Fibroblast of pulmonary artery (primary cell): ENCODE measurements around the gene CIITA.

Source experiments
- DNase-seq: peaks from one replicate; pipeline ENCODE4 v3.0.0-alpha.2; 2010; ENCODE audit warnings: low read depth
- H3K4me3 ChIP-seq: replicated peaks from 2 replicates; pipeline ENCODE4 v1.5.1; 2011; ENCODE audit warnings: low read depth, mild to moderate bottlenecking, control low read depth, low read length, moderate library complexity
- TF ChIP-seq, protein P1 (sequence below): IDR thresholded peaks from 2 replicates; pipeline ENCODE4 v1.5.1; 2011; ENCODE audit warnings: mild to moderate bottlenecking, control low read depth, low read length, inconsistent platforms; ENCODE audit errors: missing control alignments

Gene CIITA

DNA sequence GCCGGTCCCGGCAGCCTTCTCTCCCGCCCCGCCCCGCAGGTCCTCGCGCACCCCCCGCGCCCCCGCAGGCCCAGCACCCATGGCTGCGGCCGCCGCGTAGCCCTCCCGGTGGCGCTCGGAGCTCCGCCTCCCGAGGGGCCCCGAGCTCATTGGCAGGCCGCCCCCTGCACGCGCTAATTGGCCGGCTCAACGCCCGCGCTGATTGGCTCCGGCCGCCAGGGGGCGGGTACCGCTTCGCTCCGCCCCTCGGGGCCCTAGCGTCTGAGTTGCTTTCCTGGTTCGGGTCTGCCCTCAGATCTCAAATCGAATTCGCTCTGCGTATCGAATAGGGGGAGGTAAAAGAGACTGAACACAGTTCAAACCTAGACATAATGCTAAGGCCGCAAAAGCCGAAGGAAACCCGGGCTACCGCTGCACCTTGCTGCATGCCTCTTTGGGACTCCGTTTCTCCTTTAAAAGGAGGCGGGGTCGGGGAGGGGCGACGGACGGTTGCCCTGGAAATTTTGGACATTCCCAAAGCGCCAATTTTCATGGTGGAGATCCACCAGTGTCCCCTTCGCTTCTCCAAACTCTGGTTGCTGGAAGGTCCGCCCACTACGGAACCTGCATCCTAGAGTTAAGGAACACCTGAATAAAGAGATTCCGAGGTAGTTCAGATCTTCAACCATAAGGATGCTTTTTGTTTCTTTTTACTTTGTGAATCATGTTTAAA, 65.5 kb downstream of the CIITA start, which contains the start of gene DEXI:
TSS of gene DEXI (minus strand) at position 117 of the 712 bp plus-strand sequence. CDS start 463 bp downstream, outside the sequence.
- TF ChIP-seq, protein P1, sequence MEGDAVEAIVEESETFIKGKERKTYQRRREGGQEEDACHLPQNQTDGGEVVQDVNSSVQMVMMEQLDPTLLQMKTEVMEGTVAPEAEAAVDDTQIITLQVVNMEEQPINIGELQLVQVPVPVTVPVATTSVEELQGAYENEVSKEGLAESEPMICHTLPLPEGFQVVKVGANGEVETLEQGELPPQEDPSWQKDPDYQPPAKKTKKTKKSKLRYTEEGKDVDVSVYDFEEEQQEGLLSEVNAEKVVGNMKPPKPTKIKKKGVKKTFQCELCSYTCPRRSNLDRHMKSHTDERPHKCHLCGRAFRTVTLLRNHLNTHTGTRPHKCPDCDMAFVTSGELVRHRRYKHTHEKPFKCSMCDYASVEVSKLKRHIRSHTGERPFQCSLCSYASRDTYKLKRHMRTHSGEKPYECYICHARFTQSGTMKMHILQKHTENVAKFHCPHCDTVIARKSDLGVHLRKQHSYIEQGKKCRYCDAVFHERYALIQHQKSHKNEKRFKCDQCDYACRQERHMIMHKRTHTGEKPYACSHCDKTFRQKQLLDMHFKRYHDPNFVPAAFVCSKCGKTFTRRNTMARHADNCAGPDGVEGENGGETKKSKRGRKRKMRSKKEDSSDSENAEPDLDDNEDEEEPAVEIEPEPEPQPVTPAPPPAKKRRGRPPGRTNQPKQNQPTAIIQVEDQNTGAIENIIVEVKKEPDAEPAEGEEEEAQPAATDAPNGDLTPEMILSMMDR: no peak
- H3K4me3 ChIP-seq: peak within 1 kb of the TSS; percentile 74
- DNase-seq: peak; percentile 88

DNA sequence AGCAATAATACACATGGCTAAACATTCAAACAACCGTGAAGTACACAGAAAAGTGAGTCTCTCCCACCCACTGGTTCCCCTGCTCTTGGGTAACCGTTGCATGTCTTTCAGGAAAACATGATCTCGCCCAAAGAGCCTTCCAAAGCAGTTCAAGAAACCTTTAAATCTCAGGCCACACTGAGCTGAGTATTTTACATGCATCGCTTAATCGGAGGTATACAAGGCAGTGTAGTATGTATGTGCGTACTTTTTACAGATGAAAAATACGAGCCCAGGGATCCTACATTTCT, 66.0 kb downstream of the CIITA start:
- TF ChIP-seq, protein P1: no peak
- DNase-seq: no peak
- peak overlapping the region; percentile 52 for H3K4me3 ChIP-seq

DNA sequence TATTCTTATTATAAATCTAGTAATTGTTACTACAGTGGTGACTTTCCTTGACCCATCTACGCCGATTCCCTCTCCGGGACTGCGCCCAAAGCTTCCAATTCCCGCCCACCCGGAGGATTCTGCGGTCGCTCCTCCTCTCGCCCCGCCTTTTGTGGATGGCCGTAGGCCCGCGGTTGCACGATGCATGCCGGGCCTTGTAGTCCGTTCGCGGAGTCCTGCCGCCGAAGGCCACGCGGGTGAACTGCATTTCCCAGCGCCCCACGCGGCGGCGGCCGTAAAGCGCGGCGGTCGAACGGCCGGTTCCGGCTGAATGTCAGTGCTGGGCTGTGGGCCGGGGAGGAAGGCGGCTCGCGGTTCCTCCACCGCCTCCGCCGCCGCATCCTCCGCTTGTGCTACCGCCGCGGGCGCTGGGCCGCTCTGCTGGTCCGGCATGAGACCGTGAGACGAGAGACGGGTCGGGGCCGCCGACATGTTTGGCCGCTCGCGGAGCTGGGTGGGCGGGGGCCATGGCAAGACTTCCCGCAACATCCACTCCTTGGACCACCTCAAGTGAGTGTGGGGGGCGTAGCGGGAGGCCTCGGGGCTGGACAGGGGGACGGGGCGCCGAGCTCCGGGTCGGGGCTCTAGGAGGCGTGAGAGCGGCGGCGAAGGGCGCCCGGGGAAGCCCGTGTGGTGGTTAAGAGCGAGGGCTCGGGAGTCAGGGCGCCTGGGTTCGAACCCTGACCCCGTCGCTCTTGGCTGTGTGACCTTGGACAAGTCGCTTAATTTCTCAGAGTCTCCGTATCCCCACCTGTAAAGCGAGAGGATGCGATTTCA, 67.5 kb downstream of the CIITA start, which contains the start of gene CLEC16A:
TSS of gene CLEC16A (plus strand) at position 316 of the 816 bp plus-strand sequence. CDS start at position 470, 154 bp downstream.
- TF ChIP-seq, protein P1: no peak
- peak; percentile 97 for DNase-seq
- peak within 1 kb of the TSS; percentile 89 for H3K4me3 ChIP-seq

DNA sequence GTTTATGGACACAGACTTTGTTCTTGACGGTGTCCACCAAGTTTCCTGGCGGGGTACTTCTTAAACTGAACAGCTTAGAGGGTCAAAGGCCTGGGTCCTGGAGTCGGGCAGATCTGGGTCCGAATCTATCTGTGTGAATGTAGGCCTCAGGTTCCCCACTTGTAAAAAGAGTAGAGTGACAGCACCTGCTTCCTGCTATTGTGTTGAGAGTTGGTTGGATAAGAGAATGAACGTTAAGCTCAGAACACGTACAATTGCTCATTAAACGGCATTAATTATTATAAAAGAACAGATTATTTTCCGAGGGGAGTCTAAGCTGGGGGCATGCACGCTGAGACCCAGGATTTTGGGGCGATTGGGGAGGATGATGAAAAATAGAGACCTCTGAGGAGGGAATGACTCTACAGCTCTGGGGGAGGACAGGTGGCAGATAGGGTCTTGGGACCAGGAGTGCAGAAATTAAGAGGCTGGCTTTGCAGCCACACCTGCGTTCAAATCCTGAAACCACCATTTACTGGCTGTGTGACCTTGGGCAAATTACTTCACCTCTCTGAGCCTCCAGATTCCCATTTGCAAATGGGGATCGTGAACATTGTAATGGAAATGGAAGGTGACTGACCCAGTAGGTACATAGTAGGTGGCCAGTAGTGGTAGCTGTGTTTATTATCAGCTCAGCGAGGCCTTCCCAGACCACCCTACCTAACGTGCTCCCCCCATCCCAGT, 68.2 kb downstream of the CIITA start:
- no peak for DNase-seq
- H3K4me3 ChIP-seq: peak overlapping the region; percentile 89
- TF ChIP-seq, protein P1: no peak

DNA sequence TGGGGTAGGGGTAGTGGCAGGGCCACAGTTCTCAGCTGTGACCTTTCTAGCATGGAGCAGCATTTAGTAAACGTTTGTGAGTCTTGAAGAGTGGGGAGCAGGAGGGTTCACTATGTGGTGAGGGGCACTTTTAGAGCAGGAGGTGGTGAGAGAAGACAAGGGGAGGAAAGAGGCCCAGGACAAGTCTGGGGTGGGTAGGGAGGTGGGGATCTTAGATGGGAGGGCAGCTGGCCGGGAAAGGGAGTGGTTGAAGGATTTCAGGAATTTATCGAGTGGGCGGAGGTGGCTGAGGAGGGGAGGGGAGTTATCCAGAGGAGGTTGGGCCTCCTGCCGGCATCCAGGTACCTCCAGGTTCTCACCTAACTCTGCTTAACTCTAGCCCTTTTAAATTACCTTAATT, 69.3 kb downstream of the CIITA start:
- TF ChIP-seq, protein P1: no peak
- DNase-seq: no peak
- no peak overlapping the region for H3K4me3 ChIP-seq

DNA sequence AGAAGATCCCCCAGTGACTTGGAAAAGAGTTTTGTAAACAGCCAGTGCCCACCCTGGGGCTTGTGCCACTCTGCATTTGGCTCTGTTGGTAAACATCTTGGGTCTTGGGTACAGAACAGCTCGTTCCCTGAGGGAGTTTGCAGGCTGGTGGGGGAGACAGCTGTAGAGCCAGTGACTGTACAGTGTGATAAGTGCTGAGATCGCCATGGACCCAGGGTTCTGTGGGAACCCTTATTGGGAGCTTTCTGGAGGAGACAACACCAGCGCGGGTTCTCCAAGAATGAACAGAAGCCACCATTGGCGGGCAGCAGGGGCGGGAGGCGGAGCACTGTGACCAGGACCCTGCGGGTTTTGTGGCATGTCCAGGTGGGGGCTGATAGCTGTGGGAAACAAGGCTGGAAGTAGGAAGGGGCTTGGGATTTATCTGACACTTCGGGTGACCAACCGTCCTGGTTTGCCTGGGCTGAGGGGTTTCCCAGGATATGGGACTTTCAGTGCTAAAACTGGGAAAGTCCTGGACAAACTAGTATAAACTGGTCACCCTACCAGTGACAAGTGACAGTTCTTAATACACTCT, 70.3 kb downstream of the CIITA start:
- no peak overlapping the region for H3K4me3 ChIP-seq
- TF ChIP-seq, protein P1: no peak
- no peak for DNase-seq
